Measurements from ENCODE around the gene PSMG3.

PSMG3 gene

DNA sequence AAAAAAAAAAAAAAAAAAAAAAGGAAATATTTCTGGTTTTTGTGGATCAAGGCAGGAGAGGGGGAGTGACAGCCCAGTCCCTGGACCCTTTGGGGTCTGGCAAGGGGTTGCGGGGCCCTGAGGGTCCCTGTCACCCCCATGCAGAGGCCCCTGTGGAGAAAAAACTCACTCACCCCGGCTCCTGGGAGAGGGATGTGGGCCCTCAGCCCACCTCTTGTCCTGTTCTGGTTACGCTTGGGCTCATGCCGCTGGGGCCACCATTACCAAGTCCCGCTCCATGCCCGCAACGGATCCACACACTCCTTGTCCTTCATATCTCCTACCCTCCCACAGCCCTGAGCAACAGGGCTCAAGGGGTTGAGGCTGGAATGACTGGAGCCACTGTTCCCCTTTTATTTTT is 12.8 kb downstream of the PSMG3 start:
- DNase-seq, result no peak

DNA sequence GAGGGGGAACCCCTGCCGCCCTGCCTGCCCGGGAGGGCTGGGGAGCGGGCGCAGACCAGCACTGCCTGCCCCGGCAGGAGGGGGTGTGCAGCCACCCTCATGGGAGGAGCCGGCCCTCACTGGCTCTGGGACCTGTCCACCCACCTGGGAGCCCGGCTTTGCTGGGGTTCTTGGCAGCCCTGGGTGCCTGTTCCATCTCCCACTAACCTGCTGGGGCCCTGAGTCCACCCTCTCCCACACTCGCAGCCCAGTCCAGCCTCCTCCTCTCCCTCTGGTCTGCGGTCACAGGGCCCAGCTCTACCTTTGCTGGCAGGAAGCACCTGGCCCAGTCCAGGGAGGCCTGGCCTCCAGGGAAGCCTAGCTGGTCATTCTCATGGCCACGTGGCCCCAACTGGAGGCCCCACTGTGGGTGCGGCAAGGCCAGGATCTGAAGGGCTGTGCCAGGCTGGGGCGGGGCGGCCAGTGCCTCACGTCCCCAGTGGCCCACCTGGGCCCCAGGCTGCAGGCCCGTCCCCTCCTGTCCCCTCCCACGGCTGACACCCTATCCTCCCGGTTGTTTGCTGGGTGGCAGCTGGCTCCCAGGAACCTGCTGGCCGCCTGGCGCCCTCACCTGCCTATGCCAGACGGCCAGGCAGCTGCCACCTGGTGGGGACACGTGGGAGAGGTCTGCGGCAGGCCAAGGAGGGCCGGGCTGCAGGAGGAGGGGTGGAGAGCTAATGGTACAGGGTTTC is 13.9 kb downstream of the PSMG3 start, which contains the start of gene TMEM184A:
TSS of gene TMEM184A (minus strand) at position 393 of the 731 bp plus-strand sequence. CDS start 721 bp downstream, outside the sequence.
- DNase-seq, result peak; percentile 97

DNA sequence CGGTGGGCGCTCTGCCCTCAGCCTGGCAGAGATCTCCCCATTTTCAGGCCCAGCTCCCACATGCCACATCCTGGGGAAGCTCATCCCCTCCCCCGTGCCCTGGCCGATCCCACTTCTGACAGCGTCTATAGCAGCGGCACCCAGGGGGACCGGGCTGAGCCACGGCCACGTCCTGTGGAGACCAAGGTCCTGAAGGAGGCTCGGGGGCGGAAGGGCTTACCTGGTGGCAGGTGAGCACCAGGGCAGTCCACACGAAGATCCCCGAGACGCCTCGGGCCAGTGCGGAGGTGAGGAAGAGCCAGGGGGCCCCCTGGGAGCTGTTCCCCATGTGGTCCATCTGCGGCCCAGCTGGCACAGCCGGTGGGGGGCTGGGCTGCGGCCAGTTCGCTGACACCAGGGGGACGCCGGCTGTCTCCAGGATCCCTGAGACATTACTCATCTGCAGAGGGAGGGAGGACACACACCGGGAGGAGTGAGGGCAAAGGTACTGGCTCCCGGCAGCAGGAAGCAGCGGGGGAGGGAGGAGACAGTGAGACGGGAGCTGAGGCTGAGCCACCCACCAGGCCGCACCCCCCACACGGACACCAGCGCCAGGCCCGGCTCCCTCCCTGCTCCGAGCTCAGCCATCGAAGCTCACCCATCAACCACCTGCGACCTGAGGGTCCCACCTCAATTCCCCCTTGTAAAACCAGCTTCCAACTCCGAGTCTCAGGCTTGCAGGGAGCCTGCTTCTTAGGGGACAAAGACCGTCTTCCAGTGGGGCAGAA is 14.6 kb downstream of the PSMG3 start:
- peak; percentile 70 for DNase-seq

- no peak for DNase-seq
Measured at GRCh38 chr7:1554333-1555045, 15.3 kb downstream of the PSMG3 start.

DNA sequence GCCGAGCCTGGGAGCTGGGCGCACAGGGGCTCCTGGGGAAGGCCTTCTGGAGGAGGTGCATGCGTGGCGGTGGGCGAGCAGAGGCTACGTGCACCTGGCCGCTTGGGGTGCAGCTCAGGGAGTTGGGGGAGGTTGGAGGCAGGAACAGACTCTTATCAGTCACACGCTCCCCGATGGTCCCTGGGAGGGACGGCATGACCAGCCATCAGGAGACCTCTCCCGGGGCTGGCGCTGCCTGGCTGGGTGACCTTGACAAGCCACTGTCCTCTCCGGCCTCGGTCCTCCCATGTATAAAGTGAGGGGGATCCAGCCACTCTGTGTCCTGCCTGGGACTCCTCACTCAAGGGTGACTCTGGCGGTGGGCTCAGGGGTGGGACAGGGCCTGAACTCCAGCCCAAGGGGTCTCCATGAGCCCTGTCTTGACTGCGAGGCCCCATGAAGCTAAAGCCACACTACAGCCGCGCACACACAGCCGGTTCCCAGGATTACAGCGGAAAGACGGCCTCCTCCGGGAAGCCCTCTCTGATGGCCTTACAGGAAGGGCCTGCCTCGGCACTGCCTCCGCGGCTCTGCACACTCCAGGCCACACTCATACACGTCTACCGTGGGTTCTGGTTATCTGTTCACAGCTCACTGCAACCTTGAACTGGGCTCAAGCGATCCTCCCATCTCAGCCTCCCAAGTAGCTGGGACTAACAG is 16.2 kb downstream of the PSMG3 start:
- no peak for DNase-seq

- DNase-seq, result no peak
Measured at GRCh38 chr7:1552200-1552599, 17.6 kb downstream of the PSMG3 start.

GRCh38 chr7:1550846-1551155 is 19.0 kb downstream of the PSMG3 start:
- no peak for DNase-seq

- DNase-seq, result no peak
Measured at GRCh38 chr7:1550005-1550845, 19.6 kb downstream of the PSMG3 start.

DNA sequence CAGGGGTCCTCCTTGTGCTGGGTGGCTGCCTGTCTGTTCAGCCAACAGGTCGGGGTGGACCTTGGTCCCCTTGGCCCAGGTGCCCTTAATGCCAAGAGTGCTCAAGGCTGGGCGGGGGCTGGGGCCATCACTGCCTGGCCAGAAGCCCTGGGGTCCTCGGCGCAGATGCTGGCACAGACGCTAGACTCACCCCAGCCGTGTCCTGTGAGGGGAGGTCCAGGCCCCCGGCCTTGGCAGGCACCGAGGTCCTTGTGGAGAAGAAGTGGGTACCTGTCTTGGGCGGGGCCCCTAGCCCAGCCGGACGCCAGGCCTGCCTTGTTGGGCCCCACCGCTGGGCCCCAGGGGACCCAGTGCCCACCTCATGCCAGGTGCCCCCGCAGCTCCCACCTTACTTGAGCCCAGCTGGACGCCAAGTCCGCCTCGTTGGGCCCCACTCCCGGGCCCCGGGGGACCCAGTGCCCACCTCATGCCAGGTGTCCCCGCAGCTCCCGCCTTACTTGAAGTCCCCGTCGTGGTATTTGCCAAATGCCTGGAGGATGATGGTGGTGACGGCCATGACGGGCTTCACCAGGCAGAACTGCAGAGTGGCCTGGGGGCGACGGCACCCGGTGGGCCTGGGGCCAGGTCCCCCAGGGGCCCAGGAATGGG is 20.4 kb downstream of the PSMG3 start:
- no peak for DNase-seq

GRCh38 chr7:1548944-1549343 is 20.9 kb downstream of the PSMG3 start:
- DNase-seq, result no peak

- DNase-seq, result no peak
Measured at GRCh38 chr7:1548438-1548831, 21.4 kb downstream of the PSMG3 start.

DNA sequence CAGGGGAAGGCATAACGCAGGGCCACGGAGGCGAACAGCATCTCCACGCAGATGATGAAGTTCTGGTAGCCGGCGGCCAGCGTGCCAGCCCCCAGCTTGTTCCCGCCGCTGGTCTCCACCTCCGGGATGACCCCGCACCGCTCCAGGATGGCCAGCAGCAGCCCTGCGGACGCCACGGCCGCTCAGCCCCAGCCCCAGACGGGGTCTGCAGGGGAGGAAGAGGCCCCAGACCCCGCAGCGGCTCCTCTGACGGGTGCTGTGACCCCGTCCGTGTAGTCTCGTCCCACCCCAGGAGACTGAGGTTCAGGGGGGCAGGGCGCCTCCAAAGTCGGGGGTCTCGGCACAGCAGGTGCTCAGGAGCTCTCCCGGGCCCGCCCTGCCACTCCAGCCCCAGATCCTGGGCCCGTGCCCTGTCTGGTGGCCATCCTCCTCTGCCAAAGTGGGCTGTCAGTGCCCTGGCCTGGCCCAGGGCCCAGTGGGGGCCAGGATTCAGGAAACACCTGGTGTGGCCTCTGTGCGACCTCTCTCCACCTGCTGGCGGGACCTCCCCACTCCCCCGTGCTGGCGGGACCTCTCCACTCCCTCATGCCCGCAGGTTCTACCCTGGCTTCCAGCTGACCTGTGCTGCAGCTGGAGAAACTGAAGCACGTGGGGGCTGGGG is 21.9 kb downstream of the PSMG3 start:
- no peak for DNase-seq

- DNase-seq, result no peak
Measured at GRCh38 chr7:1546909-1547776, 22.7 kb downstream of the PSMG3 start.

- no peak for DNase-seq
Measured at GRCh38 chr7:1546274-1546908, 23.4 kb downstream of the PSMG3 start.

- no peak for DNase-seq
Measured at GRCh38 chr7:1545417-1546246, 24.2 kb downstream of the PSMG3 start.

DNA sequence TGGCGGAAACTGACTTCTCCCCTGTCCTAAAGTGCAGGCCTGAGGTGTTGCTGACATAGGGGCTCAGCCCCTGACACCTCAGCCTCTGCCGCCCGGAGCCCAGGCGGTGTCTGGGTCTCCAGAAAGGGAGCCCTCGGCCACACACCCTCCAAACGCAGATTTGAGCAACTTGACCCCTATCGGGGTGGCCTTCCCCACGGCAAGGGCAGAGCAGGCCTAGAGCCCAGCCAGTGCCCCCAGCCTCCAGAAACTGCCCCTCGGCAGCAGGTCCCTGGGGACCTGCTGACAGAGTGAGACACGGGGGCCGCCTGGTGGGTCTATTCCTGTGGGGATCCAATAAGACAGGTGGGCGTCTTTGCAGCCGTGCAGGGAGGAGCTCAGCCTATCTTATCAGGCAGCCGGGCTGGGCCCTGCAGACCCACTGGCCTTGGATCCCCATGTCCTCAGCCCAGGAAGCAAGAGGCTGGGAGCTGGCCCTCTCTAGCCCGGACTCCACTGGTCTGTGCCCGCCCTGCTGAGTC is 24.9 kb downstream of the PSMG3 start:
- DNase-seq, result no peak

GRCh38 chr7:1544178-1544895 is 25.5 kb downstream of the PSMG3 start:
- DNase-seq, result no peak

DNA sequence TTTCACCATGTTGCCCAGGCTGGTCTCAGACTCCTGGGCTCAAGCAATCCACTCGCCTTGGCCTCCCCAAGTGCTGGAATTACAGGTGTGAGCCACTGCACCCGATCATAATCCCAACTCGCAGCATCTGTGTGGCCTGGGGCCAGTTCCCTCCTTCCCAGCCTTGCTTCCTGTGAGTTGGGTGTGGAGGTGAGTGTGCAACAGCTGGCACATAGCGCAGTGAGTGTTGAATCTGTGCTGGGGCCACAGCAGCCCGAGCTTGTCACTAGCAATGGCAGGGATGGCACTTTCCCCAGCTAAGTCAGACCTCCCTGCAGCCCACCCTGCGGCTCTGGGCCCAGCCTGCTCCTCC is 26.0 kb downstream of the PSMG3 start:
- no peak for DNase-seq

Measured in NCI-H2029 (cell line).